COLO668 (cell line): ENCODE results near the gene VPS26C.

ENCODE experiments used
- DNase-seq: peaks from one replicate; lab custom pipeline; 2025; ENCODE audit not compliant: unreplicated experiment; lab: John Stamatoyannopoulos, UW

The VPS26C gene

DNA sequence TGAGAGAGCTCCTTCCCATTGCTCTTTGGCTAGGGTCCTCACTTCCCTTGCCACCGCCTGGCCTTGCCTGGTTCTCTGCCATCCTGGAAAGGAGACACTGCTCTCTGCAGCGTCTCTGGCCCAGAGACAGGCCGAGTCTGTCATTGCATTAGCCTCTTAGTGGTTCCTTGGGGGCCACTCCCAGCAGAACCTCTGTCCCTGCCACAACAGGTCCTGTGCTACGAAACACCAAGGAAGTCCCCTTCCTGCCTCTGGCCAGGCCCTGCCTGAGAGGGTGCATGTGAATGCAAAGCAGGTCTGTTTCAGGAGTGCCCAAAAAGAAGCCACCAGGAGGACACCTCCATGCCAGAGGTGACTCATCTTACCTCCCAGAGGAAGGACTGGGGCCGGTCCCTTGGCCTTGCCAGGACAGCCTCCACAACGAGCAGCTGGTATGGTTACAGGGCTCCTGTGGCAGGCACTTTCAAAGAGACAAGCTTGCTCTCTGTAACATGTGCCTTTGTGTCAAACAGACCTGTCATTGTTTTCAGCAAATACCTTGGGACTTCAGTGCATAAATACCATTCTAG, 59.6 kb downstream of the VPS26C start:
- DNase-seq = peak; percentile 20

DNA sequence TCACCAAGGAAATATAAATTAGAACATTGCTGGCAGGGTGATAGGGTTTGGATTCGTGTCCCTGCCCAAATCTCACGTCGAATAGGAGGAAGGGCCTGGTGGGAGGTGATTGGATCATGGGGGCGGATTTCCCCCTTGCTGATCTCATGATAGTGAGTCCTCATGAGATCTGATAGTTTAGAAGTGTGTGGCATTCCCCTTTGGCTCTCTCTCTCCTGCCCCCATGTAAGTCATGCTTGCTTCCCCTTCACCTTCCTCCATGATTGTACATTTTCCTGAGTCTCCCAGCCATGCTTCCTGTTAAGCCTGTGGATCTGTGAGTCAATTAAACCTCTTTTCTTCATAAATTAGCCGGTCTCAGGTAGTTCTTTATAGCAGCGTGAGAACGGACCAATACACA, 60.6 kb downstream of the VPS26C start:
- no peak for DNase-seq

DNA sequence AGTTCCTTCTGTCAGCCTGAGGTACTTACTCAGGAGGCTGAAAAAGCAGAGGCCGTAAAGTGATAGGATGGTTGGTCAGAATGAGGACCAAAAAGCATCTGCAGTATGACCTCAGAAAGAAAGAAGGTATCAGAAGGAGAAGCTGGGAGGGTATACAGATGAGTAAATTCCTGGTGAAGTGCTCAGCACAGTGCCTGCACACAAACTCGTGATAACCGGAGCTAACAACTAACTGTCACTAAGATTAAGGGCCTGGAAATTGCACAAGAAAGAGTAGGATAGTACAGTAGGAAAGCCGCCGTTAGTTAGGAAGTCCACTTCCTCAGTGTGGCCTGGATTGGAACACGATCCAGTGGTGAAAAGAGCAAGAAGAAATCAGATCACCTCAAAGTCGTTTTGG, 62.6 kb downstream of the VPS26C start:
- no peak for DNase-seq

DNA sequence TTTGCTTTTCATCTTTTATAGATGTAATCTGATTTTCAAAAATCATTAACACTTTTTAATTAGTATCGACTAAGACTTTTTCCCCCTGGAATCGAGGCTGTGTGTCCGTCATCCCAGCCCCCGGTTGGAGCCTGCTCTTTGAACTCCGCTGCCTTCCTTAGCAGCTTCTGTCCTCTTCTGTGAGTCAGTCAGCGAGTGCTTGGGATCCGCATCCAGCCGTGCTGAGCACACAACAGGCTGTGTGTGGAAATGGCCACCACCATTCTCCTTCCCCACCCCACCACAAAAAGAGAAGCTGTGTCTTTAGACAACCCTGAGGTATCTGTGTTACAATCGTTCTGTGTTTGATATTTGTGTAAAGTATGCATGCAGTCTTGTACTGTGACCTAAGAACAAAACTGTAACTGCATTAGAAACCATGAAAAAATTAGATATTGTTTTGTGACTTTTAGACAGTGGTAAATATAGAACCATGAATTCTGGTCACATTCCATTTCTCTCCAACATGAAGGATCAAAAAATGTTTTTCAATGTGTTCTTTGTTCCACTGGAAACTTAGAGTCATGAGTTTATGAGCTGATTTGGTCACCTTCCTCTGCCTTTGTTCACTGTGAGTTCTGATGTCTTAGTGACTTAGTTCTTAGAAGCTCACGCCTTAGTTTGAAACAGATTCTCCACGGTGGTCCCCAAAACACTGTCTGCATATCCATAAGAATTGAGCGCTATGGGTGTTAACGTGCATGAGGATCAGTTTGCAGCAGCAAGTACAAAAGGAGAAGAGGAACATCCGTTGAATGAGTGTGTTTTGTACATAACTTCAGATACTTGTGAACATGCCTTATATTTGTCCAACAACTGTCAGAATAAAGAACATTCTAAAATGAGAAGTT, 64.7 kb downstream of the VPS26C start:
- no peak for DNase-seq

DNA sequence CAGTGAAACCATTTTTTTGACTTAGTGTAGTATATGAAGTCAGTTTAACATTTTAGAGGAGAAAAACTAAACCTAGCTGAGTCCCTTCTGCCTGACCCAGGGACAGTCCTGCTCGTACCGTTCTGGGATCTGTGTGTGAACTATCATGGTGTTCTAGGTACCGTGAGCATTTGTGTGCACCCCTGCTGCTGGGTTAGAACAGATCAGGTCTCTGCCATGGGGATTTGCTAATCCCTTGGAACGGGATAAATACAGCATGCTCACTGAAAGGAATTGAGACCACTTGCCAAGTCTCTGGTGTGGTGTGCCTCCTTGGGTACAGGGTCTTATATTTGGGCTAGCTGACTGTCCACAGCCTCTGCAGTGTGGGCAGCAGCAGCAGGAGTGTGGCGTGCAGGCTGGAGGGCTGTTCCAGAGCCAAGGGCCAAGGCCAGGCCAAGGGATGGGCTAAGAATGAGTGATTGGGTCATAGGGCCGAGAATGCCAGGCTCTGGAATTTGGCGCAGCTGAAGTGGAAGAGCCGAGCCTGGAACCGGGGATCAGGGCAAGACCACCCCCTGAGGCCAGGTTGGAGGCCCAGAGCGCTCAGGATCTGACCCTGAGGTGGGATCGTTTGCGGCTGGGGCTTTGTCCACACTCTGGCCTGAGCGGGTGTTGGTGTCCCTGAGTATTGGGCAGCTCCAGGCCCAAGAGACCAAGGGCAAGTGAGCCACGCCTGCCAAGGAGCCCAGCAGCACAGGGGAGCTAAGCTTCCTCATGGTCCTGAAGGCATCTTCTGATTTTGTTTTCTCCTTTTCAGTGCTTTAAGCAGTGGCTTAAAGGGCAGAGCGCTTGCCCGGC, 66.3 kb downstream of the VPS26C start:
- no peak for DNase-seq

DNA sequence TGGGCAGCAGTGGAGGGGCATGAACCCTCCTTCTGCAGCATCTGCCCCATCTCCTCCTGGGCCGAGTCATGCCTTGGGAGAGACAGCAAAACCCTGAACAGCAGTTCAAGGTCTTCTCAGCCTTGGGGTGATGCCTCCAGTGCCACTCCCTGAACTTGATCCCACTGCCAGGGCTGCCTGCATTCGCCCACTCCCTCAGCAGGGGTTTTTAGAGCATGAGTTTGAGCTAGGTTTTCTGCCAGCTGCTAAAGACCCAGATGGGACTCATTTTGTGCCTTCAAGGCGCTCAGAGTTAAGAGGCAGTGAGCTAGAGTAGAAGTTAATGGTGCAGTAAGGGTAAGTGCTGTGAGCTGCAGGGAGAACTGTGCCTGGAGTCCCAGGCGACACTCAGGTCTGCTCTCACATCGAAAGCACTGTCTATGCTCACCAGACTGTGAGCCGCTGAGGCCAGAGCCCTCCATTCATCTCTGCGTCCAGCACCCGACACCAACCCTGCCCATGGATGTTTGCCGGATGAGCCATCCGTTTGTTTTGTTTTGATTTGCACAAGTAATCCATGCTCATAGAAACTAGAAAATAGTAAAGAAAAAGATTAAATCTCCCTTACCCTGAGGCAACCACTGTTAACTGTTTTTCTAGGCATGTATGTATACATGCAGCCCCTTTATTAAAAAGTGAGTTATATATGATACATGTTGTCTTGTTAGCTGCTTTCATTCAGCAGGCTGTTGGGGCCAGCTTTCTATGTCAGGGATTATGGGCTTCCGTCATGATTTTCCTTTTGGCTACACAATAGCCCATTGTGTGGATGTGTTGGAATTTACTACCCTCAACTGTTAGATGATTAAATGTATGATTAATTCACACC, 67.8 kb downstream of the VPS26C start:
- DNase-seq = no peak

DNA sequence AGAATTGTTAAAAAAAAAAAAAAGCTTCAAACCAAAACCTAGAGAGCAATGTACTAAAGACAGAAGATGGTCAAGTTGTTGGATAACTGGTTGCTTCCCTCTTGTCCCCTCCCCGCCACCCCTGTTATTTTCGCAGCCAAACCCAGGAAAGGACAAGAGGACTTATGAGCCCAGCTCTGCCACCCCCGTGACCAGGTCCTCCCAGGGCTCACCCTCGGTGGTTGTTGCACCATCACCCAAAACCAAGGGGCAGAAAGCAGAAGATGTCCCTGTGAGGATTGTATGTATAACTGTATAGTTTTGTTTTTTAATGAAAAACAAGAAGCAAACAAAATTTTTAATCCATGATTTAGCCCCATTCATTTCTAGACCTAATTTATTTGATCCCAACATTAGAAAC, 69.4 kb downstream of the VPS26C start:
- no peak for DNase-seq

DNA sequence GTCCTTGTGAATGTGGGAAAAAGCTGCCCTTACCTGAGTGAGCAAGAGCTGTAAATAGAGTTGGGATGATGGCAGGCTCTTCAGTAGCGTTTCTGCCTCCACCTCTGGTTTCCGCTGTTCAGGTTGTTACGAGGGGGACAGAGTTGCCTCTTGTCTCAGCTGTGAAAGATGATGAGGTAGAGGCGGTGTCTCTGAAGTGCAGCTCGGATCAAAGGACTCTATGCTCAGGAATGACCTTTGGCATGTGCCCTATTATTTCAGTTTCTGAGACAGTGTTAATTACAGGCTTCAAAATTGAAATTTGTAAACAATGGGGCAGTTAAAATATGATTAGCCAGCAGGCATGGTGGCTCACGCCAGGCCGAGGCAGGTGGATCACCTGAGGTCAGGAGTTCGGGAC, 70.3 kb downstream of the VPS26C start:
- DNase-seq = no peak

DNA sequence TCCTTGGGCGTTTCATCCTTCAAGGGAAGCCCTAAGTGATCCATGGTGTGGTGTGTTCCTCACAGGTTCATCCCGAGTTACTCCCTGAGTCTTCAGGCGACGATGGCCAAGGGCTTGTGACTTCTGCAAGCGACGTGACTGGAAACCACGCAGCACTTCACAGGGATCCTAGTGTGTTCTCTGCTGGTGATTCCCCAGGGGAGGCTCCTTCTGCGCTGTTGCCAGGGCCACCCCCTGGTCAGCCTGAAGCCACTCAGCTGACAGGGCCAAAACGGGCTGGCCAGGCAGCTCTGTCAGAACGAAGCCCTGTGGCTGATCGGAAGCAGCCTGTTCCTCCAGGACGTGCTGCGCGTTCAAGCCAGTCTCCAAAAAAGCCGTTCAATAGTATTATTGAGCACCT, 71.5 kb downstream of the VPS26C start:
- DNase-seq = no peak

DNA sequence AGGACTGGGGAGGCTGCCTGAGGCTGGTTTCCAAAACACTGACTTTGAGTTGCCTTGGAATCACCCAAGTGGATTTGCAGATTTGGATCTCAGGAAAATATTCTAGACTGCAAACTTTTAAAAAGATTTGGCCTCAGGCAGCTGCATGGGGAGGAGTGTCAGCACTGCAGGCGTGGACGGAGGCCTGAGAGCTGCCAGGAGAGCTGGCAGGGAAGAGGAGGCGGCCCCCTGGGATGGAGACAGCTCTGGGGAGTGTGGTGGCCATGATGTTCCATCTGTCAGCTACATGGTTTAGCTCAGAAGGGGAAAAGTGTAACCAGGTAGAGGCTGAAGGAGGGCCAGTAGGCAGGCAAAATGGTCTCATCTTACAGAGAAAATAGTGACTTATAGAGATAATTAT, 72.1 kb downstream of the VPS26C start:
- DNase-seq = no peak

DNA sequence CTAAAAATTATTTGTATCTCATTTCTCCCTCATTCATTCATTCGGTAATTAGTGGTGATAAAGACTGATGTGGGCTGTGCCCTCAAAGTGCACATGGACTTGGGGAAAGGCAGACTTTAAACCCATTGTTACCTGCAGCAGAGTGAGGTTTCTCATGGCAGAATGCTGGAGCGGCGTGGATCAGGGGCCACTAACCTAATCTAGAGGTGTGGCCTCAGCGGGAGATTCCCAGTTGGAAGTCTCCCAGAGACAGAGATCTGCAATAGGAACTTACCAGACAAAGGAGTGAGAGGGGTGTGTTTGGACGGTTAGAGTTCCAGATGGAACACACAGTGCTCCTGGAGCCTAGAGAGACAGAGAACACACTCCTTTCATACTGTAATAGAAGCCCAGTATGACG, 73.5 kb downstream of the VPS26C start:
- no peak for DNase-seq

DNA sequence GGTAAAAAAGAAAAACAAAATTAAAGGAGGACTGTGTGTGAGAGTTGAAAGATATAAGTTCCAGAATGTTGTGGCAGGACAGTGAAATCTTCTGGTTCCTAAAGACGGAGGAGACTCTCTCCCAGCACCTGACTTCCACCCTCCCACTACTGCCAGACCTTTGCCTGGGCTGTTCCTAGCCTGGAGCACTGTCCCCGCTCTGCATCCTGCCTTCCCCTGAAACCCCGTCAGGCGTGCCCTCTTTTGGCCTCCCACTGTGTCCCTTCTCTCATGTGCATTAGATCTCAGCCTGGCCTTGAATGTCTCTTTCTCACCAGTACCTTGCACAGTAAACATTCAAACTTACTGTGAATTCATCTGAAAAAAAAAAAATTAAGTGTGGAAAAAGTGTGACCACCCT, 74.1 kb downstream of the VPS26C start:
- no peak for DNase-seq

DNA sequence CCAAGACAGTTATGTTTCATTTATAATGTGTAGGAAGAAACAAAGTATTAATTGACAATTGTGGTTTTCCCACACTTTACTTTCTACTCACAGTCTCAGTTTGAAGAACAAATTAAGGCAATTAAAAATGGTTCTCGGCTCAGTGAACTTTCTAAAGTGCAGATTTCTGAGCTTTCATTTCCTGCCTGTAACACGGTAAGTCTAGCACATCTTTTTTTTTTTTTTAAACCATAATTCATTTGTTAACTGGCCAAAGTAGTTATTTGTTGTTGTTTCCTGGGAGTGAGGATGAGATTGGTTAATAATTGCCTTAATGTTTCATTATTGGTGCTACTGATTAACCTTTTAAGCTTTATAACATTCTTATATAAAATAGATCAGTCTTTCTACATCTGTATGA, 75.1 kb downstream of the VPS26C start:
- no peak for DNase-seq

DNA sequence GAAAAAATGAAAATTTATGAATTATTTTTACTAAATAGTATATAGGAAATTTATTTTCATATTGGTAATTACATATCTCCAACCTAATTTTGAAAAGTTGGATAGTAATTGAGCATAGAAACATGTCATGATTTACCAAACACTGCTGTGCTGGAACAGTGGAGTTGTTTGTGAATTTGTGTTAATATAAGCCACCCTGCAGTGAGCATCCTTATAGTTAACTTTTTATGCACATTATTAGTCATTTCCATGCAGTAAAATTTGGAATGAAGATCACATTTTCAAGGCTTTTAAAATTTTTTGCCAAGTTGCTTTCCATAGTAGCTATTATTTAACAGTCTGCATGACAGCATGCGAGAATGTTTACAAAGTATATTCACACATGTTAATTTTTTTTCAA, 78.3 kb downstream of the VPS26C start:
- no peak for DNase-seq

DNA sequence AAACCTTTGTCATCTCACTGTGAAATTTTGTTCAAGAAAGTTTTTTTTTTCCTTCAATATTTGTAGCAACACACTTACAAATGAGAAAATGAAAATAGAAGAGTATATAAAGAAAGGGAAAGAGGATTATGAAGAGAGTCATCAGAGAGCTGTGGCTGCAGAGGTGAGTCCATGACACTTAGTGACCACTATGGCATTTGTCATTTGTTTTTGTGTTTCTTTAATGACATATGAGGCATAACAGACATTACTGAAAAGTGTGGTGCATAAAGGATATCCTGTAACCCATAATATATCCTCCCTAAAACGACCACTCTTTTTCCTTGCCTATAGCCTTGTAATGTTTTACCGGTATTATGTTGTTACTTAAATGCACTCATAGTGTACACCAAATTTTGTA, 80.2 kb downstream of the VPS26C start:
- DNase-seq = no peak

DNA sequence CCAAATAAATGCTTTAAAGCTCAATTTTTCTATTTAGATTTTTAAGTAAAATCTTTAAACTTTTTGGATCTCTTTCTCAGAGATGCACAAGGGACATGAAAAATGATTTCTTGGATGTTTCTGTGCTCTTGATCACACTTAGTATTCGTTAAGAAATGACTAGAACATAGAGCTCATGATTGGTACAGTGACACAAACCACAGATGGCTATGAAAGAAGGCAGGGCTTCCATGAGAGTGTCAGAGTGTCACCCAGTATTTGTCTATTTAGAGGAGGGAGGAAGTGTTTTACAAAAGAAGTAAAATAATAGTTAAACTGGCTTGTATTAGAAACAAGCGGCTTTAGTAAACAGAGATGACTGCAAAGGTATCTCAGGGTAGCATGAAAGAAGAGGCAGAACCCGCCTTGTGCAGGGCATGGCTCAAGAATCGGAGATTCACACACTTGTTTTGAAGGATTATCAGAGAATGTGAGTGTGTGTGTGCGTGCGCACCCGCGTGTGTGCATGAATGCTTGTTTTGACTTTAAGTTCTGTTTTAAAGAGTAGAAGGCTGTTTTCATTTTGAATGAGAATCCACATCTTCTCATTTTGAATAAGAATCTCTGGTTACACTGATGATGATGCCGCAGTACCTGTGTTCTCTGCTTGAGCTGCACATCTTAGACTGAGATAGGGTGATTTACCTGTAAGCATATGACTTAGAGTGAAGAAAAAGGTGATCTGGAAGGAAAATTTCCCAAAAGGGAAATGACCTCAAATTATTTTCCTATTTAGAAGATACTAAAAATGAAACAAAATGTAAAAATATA, 82.1 kb downstream of the VPS26C start:
- DNase-seq = no peak

DNA sequence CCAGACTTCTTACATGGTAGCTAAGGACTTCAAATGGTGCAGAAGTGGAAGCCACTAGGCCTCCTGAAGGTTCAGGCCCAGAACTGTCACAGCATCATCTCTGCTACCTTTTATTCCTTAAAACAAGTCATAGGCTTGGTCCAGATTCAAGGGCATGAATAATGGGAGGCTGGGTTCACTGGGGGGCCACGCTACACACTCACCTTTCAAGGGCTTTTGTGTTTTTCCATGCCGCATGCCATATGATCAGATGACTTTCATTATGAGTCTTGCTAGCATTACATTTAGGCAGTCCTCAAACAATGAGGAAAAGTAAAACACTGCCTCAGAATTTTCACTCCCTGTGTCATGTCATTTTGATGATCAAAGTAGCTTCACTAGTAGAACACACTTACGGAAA, 83.4 kb downstream of the VPS26C start:
- no peak for DNase-seq

DNA sequence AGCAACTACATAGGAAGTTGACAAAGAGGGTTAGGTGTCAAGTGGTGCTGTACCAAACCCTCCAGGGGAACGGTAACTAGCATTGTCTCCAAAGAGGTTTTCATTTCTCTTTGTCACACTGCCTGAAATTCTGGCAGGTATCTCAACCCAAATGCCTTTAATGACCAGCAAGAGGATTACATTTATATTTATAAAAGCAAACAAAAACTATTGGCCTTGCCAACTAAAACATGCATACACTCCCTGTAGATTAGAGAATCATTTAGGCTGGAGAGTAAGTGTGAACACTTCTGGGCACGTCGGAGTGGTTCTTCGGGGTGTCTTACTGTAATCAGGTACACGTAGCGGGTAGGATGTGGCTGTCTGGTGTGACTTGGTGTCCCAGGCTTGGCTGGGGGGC, 84.9 kb downstream of the VPS26C start:
- DNase-seq = no peak

DNA sequence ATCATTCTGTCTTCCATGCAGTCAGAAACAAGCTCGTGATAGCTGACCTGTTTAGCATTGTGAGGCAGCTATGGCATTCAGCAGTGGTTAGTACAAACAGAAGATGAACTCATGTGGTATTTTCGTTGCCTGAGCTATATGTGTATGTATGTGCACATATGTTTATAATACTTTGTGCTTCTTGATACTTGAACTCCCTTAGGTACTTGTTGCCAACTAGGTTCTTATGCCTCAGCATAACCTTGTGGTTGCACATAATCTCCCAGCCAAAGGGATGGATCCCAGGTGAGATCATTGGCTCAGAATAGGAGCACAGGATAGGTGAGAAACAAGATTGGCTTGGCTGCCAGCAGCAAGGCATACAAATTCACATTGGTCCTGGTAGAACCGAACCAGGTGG, 86.1 kb downstream of the VPS26C start:
- no peak for DNase-seq

DNA sequence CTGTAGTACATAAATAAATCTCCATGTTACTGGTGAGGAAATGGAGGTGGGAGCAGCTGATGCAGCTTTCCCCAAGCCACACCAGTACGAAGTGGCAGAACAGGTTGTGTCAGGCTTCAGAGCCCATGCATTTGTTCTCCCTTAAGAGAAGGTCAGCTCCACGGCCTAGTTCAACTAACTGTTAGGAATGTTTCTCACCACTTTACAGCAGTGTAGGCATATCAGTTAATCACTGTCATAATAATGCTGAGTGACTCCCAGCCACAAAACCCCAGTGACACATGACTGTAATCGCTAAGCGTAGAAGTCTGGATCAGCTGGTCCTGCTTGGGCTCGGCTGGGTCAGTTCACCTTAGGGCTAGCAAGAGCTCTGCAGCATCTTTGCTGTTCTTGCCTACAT, 90.4 kb downstream of the VPS26C start:
- no peak for DNase-seq
